OCI-LY7 (cell line): Measurements from ENCODE around the gene DUSP28. TPM values are rescaled to one million over a fixed set of nuclear protein-coding genes. Genes with fewer than 3 reads are reported as not detected.
A peak's percentile ranks its signal among the peaks of the same experiment; 100 is the strongest.

ENCODE experiments used
- BruUV-seq: library from RNA; stranded (reverse); fragments of 400-500 nt; replicated peaks from 2 replicates; lab custom pipeline; 2021; lab: Mats Ljungman, UMichigan
- CTCF ChIA-PET: fragments of 300-600 bp; sonication (Branson Sonifier 250); formaldehyde crosslinking; loops from one replicate; lab custom pipeline; 2022; ENCODE audit warnings: antibody characterized with exemption; ENCODE audit not compliant: unreplicated experiment; lab: Charles Lee
- POLR2A ChIA-PET: fragments of 300-600 bp; sonication (Branson Sonifier 250); formaldehyde crosslinking; loops from one replicate; lab custom pipeline; 2022; ENCODE audit warnings: antibody characterized with exemption; lab: Charles Lee
- DNase-seq: peaks from one replicate; pipeline ENCODE4 v3.0.0-alpha.2; 2015; ENCODE audit warnings: low spot score
- H2AFZ ChIP-seq: fragments of 200-600 bp; sonication (generic), shearing (Covaris generic); 2 replicates; pipeline ENCODE4 v1.6.1; 2014; ENCODE audit warnings: mild to moderate bottlenecking, antibody characterized with exemption, low read length, moderate library complexity
- H3K27ac ChIP-seq: fragments of 200-600 bp; sonication (generic); 2 replicates; pipeline ENCODE4 v1.5.1; 2014; ENCODE audit warnings: mixed run types, low read depth, mild to moderate bottlenecking, moderate library complexity, low read length, inconsistent platforms; ENCODE audit not compliant: poor library complexity, severe bottlenecking
- H3K36me3 ChIP-seq: fragments of 200-600 bp; sonication (generic); 2 replicates; pipeline ENCODE4 v1.6.1; 2014; ENCODE audit warnings: mild to moderate bottlenecking, antibody characterized with exemption, low read length, moderate library complexity, mixed read lengths; ENCODE audit not compliant: insufficient read depth
- H3K4me1 ChIP-seq: fragments of 200-600 bp; sonication (generic); 2 replicates; pipeline ENCODE4 v1.5.1; 2014; ENCODE audit warnings: mild to moderate bottlenecking, low read length; ENCODE audit not compliant: insufficient read depth, poor library complexity, severe bottlenecking
- H3K4me2 ChIP-seq: fragments of 200-600 bp; sonication (generic); 2 replicates; pipeline ENCODE4 v1.6.1; 2014; ENCODE audit warnings: mild to moderate bottlenecking, low read length
- H3K4me3 ChIP-seq: fragments of 200-600 bp; sonication (generic); 2 replicates; pipeline ENCODE4 v1.5.1; 2014; ENCODE audit warnings: mild to moderate bottlenecking, low read depth, low read length; ENCODE audit not compliant: poor library complexity, severe bottlenecking
- H3K79me2 ChIP-seq: fragments of 200-600 bp; sonication (generic); 2 replicates; pipeline ENCODE4 v1.6.1; 2016; ENCODE audit warnings: low read depth, mild to moderate bottlenecking, low read length, moderate library complexity, mixed read lengths; ENCODE audit not compliant: insufficient read depth
- H3K9me2 ChIP-seq: fragments of 200-600 bp; sonication (generic); 2 replicates; pipeline ENCODE4 v1.6.1; 2016; ENCODE audit warnings: mild to moderate bottlenecking, low read length, mixed read lengths; ENCODE audit not compliant: insufficient read depth
- H3K9me3 ChIP-seq: fragments of 200-600 bp; sonication (generic); 2 replicates; pipeline ENCODE4 v1.6.1; 2014; ENCODE audit warnings: mild to moderate bottlenecking, mixed run types, low read length, mixed read lengths
- H4K20me1 ChIP-seq: fragments of 200-600 bp; sonication (generic); 2 replicates; pipeline ENCODE4 v1.6.1; 2014; ENCODE audit warnings: mild to moderate bottlenecking, antibody characterized with exemption, low read length, moderate library complexity, mixed read lengths; ENCODE audit not compliant: insufficient read depth
- CTCF ChIP-seq: fragments of 200-600 bp; sonication (generic); conservative IDR thresholded peaks from 2 replicates; pipeline ENCODE4 v1.5.1; 2014; ENCODE audit warnings: mild to moderate bottlenecking, antibody characterized with exemption, low read length, moderate library complexity, mixed read lengths
- EZH2phosphoT487 ChIP-seq: fragments of 200-600 bp; sonication (generic); IDR thresholded peaks from 2 replicates; pipeline ENCODE4 v1.6.1; 2018; ENCODE audit warnings: low read depth, borderline replicate concordance, mild to moderate bottlenecking, mixed run types, antibody characterized with exemption, low read length, moderate library complexity, mixed read lengths
- intact Hi-C: fragments of 100-400 bp; cut with micrococcal nuclease; formaldehyde crosslinking; loops from one replicate; pipeline ENCODE4 v1.10.0; 2022; ENCODE audit not compliant: unreplicated experiment
- total RNA-seq, 2 experiments: library from RNA; depleted of rRNA in 1 of 2; stranded (reverse); fragments of >200 nt in 1 of 2; shearing (Covaris generic) in 1 of 2; gene quantifications; 2 replicates each; pipeline ENCODE4 v1.2.3, GENCODE V29; 2014 to 2022

The DUSP28 gene
- total RNA-seq, 2 experiments from 2014 or later, result 15.8 to 17.6 TPM

- TF ChIP-seq EZH2phosphoT487 (no peak), CTCF (0 out of 2 replicates have a peak, but pooled peaks have one; percentile 29)
- Histone ChIP-seq H3K4me3 (peak overlapping the region; percentile 96), H3K4me1 (peaks cover 43% of the 10 kb centered on the region), H3K9me3 (no peaks in the 10 kb centered on the region), H3K9me2 (no peaks in the 10 kb centered on the region), H3K79me2 (peaks cover 43% of the 10 kb centered on the region), H3K36me3 (peaks cover 40% of the 10 kb centered on the region), H3K4me2 (peak overlapping the region; percentile 94), H2AFZ (peak overlapping the region; percentile 20; the same call in 1 of the 2 replicates), H4K20me1 (peaks cover 10% of the 10 kb centered on the region; the same call in 1 of the 2 replicates), H3K27ac (peak overlapping the region; percentile 98)
- BruUV-seq, result no TSS peak
- peak; percentile 64 for DNase-seq
- ChIA-PET CTCF (interaction anchor here (2.3 kb wide), 1 partner anchor 21 kb away, joined by 13 read pairs; no protein-coding TSS in a partner anchor), POLR2A (interaction anchor here (0.7 to 4.4 kb wide), 7 partner anchors 9 to 36 kb away, joined by 3 to 59 read pairs (median 4); partner anchors contain the start of gene RNPEPL1)
- intact Hi-C loops, result loop anchor here (2.0 to 10.0 kb wide), 3 partner anchors 34 to 1185 kb away; partner anchors contain the start of genes HDAC4, HDLBP and SEPTIN2
Observed at GRCh38 chr2:240586919-240587800, 27.0 kb downstream of the DUSP28 start.

GRCh38 chr2:240588006-240588655 is 28.0 kb downstream of the DUSP28 start:
- ChIA-PET CTCF (interaction anchor here (2.3 kb wide), 1 partner anchor 22 kb away, joined by 13 read pairs; no protein-coding TSS in a partner anchor), POLR2A (interaction anchor here (0.9 to 4.3 kb wide), 2 partner anchors 19 to 26 kb away, joined by 3 to 37 read pairs; no protein-coding TSS in a partner anchor)
- H3K4me1 ChIP-seq, result peaks cover 34% of the 10 kb centered on the region
- no TSS peak for BruUV-seq
- H3K27ac ChIP-seq, result no peak overlapping the region
- intact Hi-C loops, result loop anchor here (5.0 to 10.0 kb wide), 2 partner anchors 727 to 1186 kb away; partner anchors contain the start of genes HDAC4, HDLBP and SEPTIN2
- DNase-seq, result no peak
- peak overlapping the region; percentile 96 for H3K4me3 ChIP-seq
- TF ChIP-seq CTCF, result no peak
- H3K4me2 ChIP-seq, result peak overlapping the region; percentile 94
- no peaks in the 10 kb centered on the region for H3K9me2 ChIP-seq
- H3K9me3 ChIP-seq, result no peaks in the 10 kb centered on the region
- peaks cover 33% of the 10 kb centered on the region for H3K79me2 ChIP-seq
- H2AFZ ChIP-seq, result no peak overlapping the region
- H3K36me3 ChIP-seq, result peaks cover 36% of the 10 kb centered on the region
- H4K20me1 ChIP-seq, result peaks cover 10% of the 10 kb centered on the region; the same call in 1 of the 2 replicates
